NCI-H128 (cell line): ENCODE results near the gene EVL.

ENCODE experiments used
- DNase-seq: peaks from one replicate; lab custom pipeline; 2025; ENCODE audit not compliant: unreplicated experiment; lab: John Stamatoyannopoulos, UW

The EVL gene

DNA sequence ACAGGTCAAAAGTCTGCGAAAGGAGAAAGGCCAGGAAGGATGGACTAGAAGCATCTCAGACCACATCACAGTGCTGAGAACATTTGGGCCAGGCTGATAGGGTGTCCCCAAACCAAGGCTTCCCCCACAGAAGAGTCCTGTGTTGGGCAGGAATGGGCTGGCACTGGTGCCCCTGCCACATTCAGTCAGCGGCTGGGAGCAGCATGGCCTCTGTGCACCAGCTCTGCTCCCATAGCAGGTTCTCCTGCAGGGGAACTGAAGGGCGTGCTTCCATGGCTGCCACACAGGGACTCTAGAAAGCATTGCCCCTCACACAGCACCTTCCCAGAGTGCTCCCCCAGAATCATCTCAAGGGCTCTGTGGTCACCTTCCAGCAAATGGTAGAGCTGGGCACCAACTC, 17.5 kb downstream of the EVL start:
- no peak for DNase-seq

GRCh38 chr14:100083706-100084105, 18.5 kb downstream of the EVL start:
- no peak for DNase-seq

- DNase-seq: no peak
These were observed 19.4 kb downstream of the EVL start for GRCh38 chr14:100084591-100084990.

DNA sequence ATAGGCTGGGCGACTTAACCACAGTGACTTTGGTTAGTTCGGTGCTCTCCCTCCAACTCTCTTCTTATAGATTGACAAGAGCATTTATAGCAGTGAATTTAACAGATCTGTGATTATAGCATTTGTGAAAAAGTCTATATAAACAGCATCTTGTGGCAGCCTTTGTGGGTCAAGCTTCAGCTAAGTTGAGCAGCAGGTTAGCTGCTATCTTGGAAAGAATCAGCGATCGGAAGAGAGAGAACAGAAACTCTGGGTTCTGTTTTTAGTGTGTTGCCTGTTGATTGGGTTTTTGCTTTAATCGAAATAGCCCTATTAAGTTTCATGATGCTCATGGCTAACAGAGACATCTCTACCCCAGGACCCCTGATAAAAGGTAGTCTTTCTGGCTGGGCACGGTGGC, 20.2 kb downstream of the EVL start:
- DNase-seq: no peak

- no peak for DNase-seq
These were observed 21.1 kb downstream of the EVL start for GRCh38 chr14:100086361-100086760.

DNA sequence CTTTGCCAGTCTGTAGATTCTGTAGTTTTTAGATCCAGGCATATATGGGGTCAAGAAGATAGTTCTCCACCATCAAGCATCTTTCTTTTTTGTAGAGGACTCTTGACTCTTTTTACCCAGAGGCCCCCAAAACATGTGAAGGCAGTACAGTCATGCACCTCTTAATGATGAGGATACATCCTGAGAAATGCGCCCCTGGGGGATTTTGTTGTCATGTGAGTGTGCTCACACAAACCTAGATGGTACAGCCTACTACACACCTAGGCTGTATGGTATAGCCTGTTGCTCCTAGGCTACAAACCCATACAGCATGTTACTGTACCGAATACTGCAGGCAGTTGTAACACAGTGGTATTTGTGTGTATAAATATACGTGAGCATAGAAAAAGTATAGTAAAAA, 23.0 kb downstream of the EVL start:
- no peak for DNase-seq

- no peak for DNase-seq
These were observed 26.2 kb downstream of the EVL start for GRCh38 chr14:100091386-100091785.

DNA sequence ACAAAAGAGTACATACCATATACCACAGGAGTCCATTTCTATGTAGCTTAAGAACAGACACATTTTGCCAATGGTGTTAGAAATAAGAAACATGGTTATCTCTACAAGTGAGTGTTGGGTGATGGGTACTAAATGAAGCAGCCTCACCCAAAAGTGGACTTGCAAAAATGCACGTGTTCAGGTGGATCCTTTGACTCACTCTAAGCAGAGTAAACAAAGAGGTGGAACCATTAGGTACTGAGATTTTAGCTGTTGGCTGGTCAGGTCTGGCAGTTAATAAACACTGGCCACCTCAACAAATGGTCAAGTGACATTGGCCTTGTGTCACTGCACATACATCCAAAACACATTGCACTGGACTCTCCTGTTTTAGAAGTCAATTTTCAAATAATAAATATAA, 27.6 kb downstream of the EVL start:
- no peak for DNase-seq

GRCh38 chr14:100093319-100093718, 28.1 kb downstream of the EVL start:
- DNase-seq: no peak

- DNase-seq: no peak
These were observed 31.4 kb downstream of the EVL start for GRCh38 chr14:100096656-100097055.

- no peak for DNase-seq
These were observed 32.9 kb downstream of the EVL start for GRCh38 chr14:100098171-100098570.

DNA sequence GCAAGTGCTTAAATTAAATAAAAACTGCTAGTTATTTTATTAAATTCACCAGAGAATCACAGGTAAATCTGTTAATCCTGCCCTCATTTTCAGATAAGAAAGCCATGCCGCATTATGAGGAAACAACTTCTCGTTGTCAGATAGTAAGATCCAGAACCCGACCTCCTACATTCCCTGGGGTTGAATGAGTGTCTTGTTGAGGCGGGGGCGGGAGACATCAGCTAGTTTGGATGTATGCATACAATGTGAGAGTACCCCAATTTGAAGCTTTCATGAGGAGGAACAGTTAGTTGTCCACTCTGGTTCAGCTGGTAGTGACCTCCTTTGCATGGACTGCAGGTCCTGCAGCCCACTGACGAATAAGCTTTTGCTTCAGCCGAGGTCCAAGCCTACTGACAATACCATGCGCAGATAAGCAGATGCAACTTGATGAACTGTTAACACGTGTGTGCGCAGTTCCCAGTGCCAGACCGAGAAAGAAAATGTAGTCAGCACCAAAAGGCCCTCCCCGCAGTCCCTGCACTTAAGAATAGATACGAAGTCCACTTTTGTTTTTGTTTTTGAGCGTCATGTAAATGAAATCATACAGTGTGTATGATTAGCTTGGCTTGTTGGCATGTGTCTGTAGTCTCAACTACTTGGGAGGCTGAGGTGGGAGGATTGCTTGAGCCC, 34.9 kb downstream of the EVL start:
- no peak for DNase-seq

GRCh38 chr14:100102156-100102785, 37.0 kb downstream of the EVL start:
- DNase-seq: no peak

- DNase-seq: no peak
These were observed 38.2 kb downstream of the EVL start for GRCh38 chr14:100103250-100104005.

- no peak for DNase-seq
These were observed 38.8 kb downstream of the EVL start for GRCh38 chr14:100104006-100104352.

- DNase-seq: no peak
These were observed 39.5 kb downstream of the EVL start for GRCh38 chr14:100104523-100105300.

DNA sequence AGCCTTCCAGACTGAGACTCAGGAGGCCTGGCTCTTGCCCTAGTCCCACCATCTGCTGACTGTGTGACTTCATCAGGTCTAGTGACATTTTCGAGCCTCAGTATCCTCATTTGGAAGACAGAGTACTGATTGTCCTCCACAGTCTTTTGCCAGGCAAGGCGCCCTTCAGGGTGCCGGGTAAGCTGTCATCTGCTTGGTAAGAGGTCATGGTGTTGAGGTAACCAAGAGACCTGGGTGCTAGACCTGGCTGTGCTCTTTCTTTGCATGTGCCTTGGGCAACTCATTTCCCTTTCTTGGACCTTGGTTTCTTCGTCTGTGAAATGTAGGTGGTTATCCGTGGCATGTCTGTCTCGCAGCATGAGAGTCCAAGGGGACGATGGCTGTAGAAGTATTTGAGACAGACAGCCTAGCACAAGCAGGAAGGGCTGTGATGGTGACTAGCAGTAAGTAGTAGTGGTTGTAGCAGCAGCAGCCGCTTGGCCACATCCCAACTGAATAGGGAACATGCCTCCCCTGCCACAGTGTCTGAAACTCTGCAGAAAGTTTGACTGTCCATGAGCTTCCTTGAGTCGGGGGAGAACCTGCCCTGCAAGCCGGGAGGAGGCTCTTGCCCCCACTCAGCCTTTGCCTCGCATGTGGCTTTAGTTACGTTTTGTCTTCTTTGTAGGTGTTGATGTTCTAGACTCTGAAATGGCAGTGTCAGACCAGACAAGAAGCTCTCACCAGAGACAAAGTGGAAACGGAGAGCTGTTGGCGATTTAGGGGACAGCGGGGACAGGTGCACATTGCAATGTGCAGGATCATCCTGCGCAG, 40.3 kb downstream of the EVL start:
- DNase-seq: no peak

- DNase-seq: no peak
These were observed 41.3 kb downstream of the EVL start for GRCh38 chr14:100106250-100107112.

GRCh38 chr14:100107236-100107635, 42.0 kb downstream of the EVL start:
- DNase-seq: no peak
